Tibial nerve (tissue), 3 donors: Measurements from ENCODE around the gene AMBRA1.

ENCODE experiments used
- CTCF ChIP-seq, 5 experiments: fragments of 200-600 bp in 3 of 5; fragments of 450-650 bp in 2 of 5; sonication (generic) in 3 of 5; IDR thresholded peaks; one replicate each; pipeline ENCODE4 v1.5.1; 2016 to 2019; ENCODE audit warnings: antibody characterized with exemption in 5 of 5, mild to moderate bottlenecking in 3 of 5, moderate library complexity in 2 of 5
- POLR2A ChIP-seq, 2 donors: fragments of 450-650 bp; IDR thresholded peaks; one replicate each; pipeline ENCODE4 v1.6.1; 2017; ENCODE audit warnings: antibody characterized with exemption in 2 of 2, mild to moderate bottlenecking in 2 of 2, moderate library complexity in 2 of 2

DNA sequence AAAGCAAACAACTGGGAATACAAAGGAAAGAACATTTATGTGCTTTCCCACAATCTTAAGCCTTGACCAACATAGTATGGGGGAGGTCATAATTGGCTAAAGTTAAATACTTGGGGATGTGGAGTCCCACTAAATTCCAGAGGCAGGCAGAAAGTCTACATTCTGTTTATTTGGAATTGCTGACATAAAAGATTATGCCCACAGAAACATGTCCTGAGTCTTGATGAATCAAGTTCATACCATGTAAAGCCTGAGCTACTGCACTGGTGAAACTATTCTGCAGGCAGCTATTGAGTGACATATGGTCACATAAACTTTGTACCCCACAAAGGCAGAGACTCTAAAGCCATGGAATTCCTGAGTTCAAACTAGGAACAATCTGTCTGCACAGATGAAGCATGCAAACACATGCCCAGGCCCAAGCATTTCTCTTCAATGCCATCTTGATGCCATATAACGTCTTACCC lies 132.3 kb downstream of the AMBRA1 start:
- no peak for TF ChIP-seq POLR2A (IDR thresholded peaks at IDR 0.05)
- no peak for TF ChIP-seq CTCF (IDR thresholded peaks at IDR 0.05)
